VCaP (cell line): ENCODE measurements around the gene NLRP6.

Experiments used
- H3K27ac ChIP-seq: fragments of 450-650 bp; 2 replicates; pipeline ENCODE4 v1.5.1; 2017
- TF ChIP-seq, protein P1 (sequence below): fragments of 450-650 bp; conservative IDR thresholded peaks from 2 replicates; pipeline ENCODE4 v1.5.1; 2017; ENCODE audit warnings: mild to moderate bottlenecking, moderate library complexity

Gene NLRP6

DNA sequence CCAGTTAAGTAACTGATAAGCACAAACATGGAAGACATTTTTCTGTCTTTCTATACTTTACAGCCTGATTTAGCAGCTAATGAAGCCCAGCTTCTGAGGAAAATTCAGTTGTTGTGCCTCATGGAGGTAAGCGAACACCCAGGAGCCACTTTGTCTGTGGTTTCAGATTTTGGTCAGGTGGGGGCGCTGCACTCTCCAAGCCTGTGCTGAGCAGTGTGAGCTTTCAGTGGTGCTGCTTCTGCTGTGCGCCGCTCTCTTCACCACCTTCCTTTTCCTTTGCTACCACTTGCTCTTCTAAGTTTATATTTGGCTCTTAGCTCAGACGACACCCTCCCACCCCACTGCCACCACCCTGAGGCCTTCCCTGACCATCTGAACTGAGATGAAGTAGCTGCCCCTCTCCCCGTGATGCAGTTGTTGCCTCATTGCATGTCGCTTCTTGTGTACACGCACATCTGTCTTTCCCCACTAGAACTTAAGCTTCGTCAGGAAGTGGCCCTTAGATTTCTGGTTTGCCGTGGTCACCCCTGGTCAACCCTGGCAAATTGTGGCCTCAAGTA, 27.4 kb upstream of the NLRP6 start:
- H3K27ac ChIP-seq: no peak overlapping the region
- TF ChIP-seq, protein P1, sequence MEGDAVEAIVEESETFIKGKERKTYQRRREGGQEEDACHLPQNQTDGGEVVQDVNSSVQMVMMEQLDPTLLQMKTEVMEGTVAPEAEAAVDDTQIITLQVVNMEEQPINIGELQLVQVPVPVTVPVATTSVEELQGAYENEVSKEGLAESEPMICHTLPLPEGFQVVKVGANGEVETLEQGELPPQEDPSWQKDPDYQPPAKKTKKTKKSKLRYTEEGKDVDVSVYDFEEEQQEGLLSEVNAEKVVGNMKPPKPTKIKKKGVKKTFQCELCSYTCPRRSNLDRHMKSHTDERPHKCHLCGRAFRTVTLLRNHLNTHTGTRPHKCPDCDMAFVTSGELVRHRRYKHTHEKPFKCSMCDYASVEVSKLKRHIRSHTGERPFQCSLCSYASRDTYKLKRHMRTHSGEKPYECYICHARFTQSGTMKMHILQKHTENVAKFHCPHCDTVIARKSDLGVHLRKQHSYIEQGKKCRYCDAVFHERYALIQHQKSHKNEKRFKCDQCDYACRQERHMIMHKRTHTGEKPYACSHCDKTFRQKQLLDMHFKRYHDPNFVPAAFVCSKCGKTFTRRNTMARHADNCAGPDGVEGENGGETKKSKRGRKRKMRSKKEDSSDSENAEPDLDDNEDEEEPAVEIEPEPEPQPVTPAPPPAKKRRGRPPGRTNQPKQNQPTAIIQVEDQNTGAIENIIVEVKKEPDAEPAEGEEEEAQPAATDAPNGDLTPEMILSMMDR: peak; percentile 69

DNA sequence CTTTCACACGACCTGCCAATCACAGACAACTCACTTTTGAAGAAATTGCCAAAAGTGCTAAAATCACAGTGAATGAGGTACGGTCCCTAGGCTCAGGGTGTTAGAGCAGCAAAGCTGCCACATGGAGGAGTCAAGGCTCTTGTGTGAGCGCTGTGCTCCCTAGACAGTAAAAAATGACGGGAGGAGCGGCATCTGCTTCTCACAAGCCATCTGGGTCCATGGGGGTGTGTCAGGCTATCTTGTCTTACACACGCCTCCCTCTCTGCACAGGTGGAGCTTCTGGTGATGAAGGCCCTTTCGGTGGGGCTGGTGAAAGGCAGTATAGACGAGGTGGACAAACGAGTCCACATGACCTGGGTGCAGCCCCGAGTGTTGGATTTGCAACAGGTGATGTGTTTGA, 26.7 kb upstream of the NLRP6 start:
- H3K27ac ChIP-seq: no peak overlapping the region
- TF ChIP-seq, protein P1: no peak

DNA sequence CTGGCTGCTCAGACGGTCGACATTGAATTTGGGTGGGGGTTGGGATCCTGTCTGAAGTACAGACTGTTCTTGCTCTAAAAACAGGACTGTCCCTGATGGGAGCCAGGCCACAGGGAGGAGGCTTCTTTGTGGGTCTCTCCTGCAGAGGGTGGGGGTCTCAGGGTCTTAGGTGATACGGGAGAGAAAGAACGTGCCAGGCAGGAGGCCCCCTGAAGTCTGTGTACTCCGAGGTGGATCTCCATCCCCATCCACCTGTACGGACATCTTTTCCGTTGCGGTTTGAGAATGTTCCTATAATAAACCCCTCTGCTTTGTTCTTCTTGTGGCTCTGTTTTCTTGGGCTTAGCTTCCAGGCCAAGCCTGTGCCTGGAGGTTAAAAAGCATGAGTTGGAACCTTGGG, 25.5 kb upstream of the NLRP6 start:
- no peak overlapping the region for H3K27ac ChIP-seq
- TF ChIP-seq, protein P1: no peak

DNA sequence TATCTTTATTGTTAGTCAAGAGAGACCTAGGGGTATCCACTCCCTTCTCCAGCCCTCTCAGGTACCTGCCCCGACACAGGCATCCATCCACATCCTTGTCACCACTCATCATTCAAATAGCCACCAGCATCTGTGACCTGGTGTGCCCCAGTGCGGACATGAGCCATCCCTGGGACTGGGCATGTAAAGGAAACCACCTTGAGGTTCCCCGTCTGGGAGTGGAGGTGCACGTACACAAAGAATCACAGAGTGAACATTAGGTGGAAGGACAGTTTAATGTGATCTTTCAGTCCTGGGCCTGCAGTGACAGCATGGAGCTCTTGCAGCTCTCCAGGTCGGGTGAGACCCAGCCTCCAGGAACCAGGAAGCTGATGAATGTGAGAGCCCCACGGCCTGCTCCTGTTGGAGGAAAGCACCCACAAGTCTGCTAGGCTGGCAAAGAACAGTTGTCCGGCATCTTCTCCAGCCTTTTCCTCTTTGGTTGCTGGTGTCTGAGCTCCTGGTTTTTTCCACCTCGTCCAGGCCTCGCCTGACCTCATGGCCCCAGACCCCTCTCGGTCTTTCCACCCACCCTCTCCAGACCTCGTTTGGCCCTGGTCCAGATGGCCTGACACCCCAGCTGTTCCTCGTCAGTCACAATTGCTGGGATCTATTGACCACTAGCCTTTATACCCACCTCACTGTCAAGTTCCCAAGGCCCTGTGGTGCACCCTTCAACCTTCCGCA, 24.9 kb upstream of the NLRP6 start:
- H3K27ac ChIP-seq: no peak overlapping the region
- TF ChIP-seq, protein P1: no peak

DNA sequence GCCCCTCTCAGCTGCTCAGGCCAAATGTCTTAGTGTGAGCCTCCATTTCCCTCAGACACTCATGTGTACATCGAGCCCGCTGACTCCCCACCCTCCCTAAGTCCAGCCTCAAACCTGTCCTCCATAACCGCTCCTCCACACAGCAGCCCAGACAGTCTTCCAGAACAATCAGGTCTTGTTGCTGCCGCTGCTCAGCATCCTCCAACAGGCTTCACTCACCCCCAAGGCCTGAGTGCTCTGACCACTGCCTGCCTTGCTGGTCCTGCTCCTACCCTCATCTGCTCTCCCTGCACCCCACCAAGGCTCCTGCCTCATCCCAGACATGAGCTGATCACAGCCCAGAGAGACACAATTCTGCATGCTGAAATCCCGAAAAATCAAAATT, 24.3 kb upstream of the NLRP6 start:
- TF ChIP-seq, protein P1: no peak
- H3K27ac ChIP-seq: no peak overlapping the region

DNA sequence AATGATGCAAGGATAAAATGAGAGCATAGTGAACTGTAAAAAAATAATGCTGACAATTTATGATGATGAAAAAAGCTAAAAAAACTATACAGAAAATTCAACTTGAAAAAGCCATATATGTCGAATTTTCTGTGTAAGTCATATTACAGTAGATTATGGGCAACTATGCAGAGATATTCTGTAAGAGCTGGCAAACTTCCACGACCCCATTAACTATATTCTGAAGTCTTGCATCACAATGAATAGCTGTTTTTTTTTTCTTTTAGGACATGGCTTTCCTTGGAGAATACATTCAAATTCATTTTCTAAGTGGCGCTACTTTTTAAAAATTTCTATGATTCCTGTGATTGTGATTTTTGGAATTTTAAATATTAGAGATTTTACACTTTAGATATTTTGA, 23.0 kb upstream of the NLRP6 start:
- TF ChIP-seq, protein P1: no peak

DNA sequence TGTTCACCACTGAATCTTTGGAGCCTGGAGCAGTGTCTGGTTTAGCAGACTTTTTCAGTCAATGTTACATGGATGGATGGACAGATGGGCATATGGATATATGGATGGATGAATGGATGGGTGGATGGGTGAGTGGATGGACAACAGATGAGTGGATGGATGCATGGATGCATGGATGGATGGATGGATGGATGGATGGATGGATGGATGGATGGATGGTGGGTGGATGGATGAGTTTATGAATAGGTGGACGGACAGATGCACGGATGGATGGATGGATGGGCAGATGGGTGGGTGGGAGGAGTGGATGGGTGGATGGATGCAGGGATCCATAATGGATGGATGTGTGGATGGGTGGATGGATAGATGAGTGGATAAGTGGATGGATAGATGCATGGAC, 22.4 kb upstream of the NLRP6 start:
- TF ChIP-seq, protein P1: no peak
- H3K27ac ChIP-seq: no peak overlapping the region

More for the DNA sequence above, 23.0 kb upstream of the NLRP6 start:
- no peak overlapping the region for H3K27ac ChIP-seq
